HG02870 (cell line): Measurements from ENCODE around the gene LRMDA.

ENCODE experiments used
- ATAC-seq: cut with Tn5 transposase; IDR thresholded peaks from one replicate; pipeline ENCODE4 v1.9.1; 2021; ENCODE audit warnings: mild to moderate bottlenecking, moderate library complexity; ENCODE audit not compliant: unreplicated experiment

The LRMDA gene

DNA sequence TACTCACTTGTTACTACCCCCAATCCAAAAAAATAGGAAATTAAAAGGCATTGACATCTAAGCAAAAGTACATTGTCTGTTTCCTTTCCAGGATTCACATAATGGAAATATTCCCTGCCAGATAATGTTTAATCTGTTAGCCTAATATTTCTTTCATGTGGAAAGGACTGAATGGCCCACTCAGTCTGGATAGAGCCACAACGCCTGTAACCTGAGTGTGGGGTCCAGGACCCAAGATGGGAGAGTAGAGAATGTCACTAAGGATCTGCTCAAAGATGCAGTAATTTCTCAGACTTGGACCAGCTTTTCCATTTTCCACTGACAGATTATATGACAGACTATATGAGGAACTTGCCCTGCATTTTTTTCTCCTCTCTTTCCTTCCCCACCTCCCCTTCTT lies 1117.3 kb downstream of the LRMDA start:
- no peak for ATAC-seq

DNA sequence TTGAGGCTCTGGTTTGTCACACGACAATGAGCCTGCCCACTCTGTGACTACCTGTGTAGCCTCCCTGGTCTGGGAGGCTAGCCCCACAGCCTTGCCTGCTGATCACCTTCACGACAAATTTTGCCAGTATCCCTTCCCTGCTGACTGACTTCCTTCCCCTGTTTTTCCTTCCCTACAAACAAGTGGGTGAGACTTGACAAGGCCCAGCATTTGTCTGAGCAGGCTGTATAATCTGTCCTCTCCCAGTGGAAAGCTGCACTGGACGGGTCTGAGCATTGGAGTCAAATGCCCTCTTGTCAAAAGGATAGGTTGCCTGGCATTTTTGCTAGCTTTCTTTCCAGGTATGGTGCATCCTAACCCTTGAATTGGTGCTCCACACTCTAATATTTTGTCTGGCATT lies 1117.7 kb downstream of the LRMDA start:
- ATAC-seq = no peak

DNA sequence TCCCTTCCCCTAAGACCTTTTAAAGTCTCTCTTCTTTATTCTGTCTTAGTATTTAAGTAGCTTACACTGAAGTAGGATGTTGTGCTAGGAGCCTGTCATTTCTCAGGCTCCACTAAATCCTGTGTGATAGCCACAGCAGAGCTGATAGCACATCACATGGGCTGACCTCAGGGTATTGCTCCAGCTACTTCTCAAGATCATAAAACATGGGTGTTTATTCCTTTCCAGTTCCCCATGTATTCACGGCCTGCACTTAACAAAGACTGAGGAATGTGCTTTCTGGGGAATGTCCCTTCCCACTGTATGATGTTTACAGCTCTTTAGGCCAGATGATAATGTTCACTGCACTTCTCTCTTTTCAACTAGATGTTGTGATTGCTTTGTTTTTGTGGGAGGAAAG lies 1119.4 kb downstream of the LRMDA start:
- no peak for ATAC-seq

DNA sequence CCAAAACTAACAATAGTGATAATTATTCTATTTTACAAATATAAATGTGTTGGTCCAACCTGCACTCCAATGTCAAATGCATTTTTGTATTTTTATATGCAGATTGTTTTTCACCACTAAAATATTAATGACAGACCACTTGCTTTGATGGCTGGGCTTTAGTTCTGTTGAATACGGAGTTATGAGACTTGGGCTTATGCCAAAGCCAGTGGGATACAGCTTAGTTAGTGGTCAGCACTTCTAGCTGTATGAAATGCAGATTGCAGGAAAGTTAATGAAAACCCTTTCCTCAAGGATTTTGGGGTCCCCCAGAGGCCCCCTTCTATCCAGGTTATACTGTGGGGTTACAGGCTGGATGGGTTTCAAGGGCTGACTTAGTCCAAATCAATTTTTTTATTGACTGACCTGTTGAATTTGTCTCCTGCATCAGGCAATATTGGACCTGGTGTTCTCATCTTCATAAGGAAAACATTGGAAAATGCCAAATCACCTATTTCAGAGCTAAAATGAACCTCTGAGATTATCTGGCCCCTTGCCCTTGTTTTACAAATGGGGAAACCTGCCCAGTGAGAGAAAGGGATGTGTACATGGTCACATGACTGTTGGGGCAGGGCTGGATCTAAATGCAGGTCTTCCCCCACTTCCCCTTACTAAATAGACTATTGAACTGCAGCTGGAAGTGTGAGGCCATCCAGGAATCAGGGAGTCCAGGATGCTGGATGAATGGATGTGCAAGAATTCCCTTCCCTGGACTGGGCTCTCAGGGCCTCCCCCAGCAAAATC lies 1120.9 kb downstream of the LRMDA start:
- ATAC-seq = no peak

DNA sequence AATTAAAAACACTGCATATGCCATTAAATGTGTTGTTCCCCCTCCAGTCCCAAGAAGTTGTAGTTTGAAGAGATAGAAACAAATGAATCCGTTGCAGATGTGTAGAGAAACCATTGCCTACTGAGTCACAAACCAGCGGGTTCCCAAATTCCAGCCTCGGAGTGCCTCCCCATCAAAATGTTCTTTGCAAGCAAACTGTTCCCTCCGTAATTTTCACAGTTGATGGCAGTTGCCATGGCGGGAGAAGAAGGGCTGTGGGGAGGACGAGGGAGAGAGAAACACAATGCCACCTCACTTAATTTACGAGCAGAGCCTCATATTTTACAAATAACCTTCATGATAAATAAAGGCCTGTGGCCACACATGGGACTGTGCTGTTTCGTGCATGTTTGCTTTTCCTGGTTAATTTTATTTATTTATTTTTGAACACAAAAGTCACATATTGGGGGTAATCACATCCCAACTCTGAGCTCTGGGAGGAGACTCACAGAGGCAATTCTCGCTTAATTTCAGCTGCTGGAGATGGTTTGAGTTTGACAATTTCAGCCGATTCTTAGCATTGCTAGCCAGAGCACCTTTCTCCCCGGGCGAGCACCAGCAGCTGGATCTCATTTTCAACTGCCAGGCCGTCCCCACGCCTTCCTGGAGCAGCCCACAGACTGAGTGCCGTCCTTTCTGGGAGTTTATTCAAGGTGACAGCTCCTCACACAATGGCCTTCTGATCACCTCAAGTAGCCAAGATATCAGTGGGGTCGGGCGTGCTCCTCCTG lies 1122.0 kb downstream of the LRMDA start:
- no peak for ATAC-seq

DNA sequence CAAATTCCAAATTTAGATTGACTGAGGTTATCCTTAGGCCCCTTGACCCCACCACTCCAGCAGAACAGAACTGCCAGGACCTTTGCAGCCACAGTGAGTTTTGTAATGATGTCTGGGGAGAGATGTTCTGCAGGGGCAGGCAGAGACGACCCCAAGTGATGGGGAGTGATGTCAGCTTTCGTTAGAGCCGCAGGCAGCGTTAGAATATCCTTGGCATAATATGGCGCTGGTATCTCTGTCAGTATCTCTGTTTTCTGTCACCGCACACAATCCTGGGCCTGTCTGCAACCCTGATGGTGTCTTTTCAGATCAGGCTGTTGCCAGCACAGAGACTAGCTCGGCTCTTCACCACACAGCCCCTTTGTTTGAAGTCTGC lies 1122.6 kb downstream of the LRMDA start:
- no peak for ATAC-seq

DNA sequence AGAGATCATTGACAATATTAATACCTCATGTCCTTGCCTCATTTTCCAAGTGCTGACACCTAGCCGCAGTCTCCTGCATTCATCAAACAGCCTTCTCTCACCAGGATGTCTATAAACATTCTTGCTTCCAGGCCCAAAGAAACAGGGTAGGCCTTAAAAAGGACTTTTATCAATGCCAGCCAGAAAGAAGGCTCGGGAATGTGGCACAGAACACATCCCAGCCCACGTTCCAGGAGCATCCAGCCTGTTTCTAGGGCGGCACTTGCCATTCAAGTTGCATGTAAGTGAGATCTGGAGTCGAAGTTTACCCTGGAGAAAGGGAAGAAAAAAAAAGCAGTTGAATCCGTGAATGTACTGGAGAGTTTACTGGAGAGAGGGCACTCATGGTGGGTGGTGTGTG lies 1123.1 kb downstream of the LRMDA start:
- no peak for ATAC-seq

DNA sequence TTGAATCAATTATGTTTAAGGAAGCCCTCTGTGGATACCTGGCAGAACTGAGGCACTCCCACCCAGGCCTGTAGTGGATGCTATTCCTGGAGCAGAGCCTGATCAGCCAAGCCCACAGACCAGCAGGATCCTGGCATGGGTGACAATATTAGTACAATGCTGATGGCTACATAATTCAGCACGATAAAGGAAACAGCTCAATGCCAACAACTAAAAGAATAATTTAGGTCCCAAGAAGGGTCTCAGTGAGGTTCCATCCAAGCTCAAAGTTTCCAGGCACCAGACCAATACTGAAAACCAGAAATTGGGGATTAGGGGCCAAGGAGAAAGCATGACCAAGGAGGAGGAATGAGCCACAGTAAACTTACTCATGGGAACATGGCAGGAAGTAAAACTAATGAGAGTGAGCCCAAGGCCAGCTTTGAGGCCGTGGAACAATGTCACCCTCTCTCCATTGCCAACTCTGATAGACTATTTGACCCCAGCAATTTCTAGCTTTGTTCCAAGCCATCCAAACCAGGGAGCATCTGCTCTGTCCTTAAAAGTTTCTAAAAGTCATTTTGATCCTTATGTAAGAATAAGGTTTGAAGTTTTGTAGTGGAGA lies 1123.7 kb downstream of the LRMDA start:
- no peak for ATAC-seq

DNA sequence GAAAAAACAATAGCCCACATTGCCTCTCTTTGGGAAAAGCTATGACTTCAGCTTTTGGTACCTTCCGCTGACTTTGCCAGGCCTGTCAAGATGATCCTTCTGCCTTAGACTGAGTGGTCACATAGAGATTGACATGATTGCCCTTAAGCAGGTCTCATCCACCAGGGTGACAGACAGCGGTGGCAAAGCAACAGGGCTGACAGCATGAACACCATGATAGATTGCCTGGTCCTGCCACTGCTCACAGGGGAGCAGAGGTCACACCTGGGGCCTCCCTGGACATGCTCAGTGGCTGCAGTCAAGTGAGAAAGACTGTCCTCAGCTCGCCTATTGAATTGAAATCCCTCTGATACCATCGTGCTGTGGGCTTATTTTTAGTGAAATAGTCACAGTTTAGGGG lies 1125.9 kb downstream of the LRMDA start:
- ATAC-seq = no peak

DNA sequence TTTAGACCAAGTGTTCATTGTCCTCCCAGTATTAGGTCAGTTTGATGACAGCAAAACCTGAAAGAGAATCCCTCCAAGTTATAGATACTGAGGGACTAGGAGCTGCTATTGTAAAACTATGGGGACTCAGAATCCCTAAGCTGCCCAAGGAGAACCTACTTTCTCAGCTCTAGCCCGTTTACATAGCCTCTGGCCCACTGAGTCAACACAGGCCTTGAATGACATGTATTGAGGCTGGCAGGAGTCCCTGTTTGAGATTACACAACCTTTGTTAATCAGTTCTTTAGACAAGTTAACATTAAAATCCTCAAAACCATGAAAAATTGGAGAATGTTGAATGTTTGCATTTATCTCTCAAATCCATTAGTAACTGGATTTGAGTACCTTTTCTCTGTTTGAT lies 1127.2 kb downstream of the LRMDA start:
- ATAC-seq = no peak

DNA sequence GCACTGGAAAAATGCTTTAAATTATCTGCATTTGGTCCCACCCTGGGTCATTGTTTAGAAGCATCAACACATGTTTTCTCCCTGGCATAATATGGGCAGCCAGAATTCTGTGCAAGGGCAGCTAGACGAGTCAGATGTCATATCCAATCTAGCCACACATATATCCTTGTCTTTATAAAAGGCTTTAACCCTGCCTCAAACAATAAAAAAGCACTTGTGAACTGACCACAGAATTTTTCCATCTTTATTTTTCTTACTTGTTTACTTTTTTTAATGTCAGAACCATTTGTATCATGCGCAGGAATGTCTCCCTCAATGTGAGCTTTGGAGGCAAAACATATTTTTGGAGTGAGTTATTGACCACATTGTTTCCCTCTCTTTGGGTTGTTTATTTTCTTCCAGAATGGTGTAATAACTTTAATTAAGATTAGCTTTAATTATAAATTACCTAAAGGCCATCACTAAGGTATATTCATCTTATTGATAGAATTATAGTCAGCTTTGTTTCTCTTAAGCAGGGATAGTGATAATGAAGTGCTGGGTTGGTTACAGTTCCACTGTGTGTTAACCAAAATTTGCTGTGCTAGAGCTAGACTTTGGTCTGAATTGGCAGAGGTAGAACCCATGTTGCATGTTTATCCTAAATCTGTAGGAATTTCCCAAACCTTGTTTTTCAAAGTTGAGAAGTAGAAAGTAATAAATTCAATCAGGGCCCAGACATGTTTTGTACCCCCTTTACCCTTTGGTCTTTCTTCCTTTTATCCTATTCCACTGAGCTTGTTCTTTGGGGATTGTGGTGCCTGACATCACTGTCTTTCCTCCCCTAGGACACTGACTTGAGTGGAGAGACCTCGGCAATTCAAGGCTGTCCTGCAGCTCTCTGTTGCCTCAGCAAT lies 1127.8 kb downstream of the LRMDA start:
- no peak for ATAC-seq

DNA sequence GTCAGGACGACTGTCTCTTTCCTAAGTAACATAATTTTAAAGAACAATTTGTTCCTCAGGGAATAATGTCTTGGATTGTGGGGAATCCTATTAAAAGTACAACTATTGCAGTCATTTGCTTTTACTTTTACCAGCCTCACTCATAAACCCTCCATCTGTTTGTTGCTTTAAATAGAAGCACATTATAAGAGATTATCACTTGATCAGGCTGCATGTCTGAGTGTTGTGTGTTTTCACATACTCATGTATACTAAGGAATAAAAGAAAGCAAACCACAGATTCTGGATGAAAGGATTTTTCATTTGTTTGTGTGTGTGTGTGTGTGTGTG lies 1128.4 kb downstream of the LRMDA start:
- ATAC-seq = no peak

DNA sequence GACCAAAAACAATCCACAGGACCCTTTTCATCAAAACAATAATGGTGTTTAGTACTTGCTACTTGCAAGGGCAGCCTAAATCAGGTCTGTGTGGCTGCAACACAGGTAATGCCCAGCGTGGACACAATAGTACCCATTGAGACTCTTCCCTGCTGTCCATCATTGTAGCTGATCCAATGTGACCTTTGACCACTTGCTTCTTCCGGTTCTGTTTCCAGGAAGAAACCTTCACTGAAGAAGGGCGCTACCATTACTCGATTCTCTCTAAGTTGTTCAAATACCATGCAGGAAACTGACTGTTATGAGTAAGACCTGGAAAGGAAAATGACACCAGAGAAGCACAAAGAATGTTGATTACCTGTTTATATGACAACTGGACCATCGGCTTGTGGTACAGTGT lies 1128.9 kb downstream of the LRMDA start:
- ATAC-seq = no peak

DNA sequence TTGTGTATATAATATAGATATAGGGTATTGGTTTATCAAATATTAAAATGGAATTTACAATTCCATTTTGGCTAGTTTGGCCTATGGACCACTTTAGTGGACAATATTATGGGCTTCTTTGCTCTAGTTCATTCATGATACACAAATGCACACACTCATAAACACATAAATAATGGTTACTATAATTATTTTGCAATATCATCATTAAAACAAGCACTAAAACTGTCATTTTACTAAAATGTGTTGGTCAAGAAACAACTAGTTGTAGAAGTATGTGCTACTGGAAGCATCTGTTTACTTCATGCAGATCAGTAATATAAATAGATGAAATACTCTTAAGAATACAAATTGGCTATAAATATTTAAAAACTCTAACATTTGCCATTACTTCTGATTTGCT lies 1131.9 kb downstream of the LRMDA start:
- no peak for ATAC-seq

DNA sequence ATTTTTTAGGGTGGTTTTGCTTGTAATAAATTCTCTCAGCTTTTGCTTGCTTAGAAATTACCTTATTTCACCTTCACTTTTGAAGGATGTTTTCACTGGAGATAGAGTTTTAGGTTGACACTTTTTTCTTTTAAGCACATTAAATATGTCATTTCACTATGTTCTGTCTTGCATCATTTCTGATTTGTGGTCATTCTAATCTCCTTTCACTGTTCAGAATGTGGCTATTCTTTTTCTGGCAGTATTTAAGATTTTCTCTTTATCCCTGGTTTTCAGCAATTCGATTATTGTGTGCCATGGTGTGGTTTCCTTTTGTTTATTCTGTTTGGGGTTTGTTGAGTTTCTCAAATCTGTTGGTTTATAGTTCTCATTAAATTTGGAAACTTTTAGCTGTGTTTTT lies 1140.6 kb downstream of the LRMDA start:
- no peak for ATAC-seq

DNA sequence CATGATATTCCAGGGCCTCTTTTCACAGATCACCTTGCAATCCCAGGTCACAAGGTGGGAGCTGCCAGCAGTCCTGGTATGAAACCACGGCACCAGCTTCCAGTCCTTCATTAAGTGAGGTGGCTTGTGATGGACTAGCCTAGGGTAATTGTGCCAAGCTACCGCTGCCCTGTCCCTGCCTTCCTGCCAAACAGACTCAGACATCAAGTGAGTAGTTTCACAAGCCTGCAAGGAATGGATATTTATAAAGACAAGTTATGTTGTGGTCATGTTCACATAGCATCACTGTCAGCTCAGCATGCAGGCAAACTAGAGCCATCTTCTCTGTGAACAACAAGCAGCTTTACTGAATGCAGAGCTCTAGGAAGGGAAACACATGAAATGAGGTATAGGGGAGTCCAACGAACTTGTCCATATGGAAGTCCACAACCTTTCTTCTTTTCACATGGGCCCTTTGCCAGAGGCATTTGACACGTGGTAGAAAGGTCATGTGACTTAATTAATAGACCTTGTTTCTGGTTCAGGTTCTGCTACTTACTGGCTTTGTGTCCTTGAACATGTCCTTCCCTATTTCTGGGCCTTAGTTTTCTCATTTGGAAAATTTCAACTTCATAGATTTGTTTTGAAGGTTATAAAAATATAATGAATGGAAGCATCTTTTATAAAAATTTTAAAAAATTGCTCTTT lies 1145.0 kb downstream of the LRMDA start:
- no peak for ATAC-seq

DNA sequence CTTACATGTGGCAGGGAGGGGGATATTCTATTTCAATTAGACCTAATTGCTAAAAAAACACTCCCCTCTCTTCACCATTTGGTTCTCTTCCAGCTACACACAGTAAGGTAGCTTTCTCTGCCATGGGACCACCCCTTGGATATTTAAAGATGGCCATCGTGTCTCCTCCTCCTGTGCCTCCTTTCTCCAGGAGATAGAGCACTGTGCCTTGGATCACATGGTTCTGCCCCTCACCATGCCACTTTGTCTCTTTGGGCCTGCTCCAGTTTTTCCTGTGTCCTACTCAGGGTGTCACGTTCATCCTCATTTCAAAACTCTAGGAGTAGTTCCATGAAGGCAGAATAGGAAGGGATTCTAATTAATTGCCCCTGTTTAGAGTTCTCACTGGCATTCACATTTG lies 1146.0 kb downstream of the LRMDA start:
- ATAC-seq = no peak

DNA sequence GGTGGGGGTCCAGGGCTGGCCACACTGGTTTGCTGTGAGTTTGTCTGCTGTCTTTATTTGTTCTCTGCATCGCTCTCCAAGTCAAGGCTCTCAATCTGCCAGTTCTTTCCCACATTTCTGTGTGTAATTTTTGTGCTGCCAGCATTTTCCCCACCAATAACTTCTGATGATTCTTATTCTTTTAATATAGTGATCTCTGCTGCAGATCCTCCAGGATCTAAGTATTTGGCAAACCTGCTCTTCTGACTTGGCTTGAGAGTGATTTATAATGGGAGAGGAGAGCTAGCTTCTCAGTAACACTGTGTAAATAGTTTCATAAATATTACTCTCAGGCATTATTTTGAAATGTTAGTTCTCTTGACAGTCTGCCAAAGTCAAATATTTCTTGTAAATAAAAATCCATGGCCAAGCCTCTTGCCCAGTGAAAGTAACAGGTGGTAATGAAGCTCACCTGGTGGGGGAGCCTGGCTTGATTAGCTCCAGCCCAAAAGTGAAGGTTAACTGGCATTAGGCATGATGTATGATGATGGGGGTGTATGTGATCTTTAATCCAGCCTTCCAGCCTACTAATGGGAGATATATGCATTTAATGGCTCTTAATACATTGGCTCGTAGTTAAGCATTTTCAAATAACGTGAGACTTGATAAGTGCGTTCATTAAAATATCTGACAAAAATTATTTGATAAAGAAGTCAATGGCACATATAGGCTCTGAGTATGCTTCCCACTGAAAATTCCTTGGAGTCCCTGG lies 1150.3 kb downstream of the LRMDA start:
- ATAC-seq = no peak

DNA sequence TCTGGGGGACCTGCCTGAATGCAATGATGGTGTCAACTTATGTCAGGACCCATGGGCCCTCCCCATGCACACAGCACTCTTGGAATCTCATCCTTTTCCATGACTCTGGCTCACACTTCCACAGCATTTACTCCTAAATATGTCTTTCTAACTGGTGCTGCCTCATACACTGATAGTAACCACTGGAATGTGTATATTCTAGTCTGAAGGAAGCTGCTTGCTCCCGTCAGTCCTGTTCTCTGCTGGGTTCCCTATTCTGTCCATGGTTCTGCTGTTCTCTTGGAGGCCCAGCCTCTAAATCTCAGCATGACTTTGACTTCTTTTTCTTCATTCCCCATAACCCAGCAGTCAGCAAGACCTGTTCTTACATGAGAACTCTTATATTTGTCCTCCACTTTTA lies 1151.1 kb downstream of the LRMDA start:
- ATAC-seq = no peak

DNA sequence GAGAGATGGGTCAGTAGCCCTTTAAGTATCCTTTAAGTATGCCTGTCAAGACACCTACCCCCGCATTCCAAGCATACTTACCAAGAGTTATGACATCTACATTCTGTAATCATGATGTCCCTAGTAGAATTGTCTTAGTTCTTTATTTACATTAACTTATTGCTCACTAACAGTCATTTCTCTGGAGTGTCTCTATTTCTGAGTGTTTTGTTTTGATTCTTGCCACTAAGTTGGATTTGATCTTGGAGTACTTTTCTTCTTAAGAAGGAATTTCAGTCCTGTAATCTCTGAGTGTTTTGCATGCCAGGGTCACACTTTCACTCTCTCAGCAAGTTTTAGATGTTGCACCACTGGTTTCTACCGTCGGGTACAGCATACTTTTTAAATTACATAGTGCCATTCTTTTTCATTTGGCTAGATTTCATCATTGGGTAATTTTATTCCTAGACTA lies 1152.3 kb downstream of the LRMDA start:
- ATAC-seq = no peak
